ENCODE data around the gene MICU2.

GRCh38 chr13:21511849-21512248 is 92.1 kb downstream of the MICU2 start:
- no peak for TF ChIP-seq EP300 (IDR thresholded peaks at IDR 0.05)
- TF ChIP-seq, protein P1, sequence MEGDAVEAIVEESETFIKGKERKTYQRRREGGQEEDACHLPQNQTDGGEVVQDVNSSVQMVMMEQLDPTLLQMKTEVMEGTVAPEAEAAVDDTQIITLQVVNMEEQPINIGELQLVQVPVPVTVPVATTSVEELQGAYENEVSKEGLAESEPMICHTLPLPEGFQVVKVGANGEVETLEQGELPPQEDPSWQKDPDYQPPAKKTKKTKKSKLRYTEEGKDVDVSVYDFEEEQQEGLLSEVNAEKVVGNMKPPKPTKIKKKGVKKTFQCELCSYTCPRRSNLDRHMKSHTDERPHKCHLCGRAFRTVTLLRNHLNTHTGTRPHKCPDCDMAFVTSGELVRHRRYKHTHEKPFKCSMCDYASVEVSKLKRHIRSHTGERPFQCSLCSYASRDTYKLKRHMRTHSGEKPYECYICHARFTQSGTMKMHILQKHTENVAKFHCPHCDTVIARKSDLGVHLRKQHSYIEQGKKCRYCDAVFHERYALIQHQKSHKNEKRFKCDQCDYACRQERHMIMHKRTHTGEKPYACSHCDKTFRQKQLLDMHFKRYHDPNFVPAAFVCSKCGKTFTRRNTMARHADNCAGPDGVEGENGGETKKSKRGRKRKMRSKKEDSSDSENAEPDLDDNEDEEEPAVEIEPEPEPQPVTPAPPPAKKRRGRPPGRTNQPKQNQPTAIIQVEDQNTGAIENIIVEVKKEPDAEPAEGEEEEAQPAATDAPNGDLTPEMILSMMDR (IDR thresholded peaks at IDR 0.05): no peak
- no peak for TF ChIP-seq POLR2AphosphoS5 (IDR thresholded peaks at IDR 0.05)
